HG03575 (cell line): ENCODE results near the gene LY86.
A peak's percentile ranks its signal among the peaks of the same experiment; 100 is the strongest.
"Not testable (repeated sequence)": the region's sequence is repeated elsewhere in the genome, so short reads cannot be mapped to it uniquely, and the experiment has no call there.

Experiments used
- ATAC-seq: cut with Tn5 transposase; IDR thresholded peaks from one replicate; pipeline ENCODE4 v1.9.1; 2021; ENCODE audit not compliant: unreplicated experiment, insufficient number of reproducible peaks, low FRiP score; ENCODE audit errors: extremely low read depth

LY86 gene

GRCh38 chr6:6592826-6593475 lies 4.4 kb downstream of the LY86 start:
- no peak for ATAC-seq

- ATAC-seq, result no peak
Measured at GRCh38 chr6:6593867-6594468, 5.4 kb downstream of the LY86 start.

DNA sequence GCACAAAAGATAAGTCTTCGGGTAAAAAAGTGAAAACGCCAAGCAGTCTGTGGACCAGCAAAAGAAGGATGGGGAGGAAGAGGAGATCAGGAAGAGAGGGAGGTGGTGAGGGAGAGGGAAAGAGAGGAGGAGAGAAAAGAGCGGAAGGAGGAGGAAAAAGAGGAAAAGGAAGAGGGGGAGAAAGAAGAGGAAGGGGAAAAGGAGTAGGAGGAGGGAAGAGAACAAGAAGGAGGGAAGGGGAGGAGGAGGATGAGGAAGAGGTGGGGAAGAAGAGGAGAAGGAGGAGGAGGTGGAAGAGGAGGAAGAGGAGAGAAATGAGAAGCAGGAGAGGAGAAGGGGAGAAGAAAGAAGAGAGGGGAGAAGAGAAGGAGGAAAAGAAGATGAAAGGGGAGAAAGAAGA lies 6.5 kb downstream of the LY86 start:
- ATAC-seq, result no peak

GRCh38 chr6:6595952-6596351 lies 7.4 kb downstream of the LY86 start:
- no peak for ATAC-seq

DNA sequence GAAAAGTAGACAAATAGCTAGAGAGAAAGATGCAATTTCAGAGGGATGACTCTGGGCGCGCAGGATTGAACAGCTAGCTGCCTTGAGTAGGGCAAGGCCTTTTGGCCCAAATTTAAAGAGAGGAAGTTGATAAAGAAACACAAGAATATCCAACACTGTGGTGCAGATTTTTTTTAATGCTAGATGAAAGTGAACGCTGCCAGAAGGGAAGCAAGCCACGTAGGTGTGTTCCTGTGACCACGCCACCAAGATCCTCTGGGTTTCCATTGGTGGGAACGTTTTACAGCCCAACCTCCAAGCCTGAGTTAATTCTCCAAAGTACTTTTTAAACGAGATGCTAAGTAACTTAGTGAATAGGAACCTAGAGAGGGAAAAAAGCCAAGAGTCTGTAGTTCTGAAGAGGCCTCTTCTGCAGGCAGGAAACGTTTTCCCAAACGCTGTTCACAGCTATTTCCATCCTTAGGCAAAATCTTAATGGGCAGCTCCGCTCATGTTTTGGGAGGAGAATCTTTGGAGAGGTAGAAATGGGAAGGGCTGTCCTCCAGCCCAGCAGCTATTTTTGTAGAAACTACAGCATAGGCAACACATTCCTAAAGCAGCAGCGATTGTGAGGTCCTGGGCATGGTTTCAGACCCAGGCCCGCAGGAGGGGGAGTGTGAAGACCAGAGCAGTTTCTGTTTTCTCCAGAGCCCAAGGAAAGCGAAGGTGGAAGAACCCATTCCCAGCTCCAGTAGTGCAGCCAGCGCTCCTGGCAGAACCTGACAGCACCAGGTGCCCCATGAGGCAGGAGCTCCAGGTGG lies 8.2 kb downstream of the LY86 start:
- no peak for ATAC-seq

- ATAC-seq, result no peak
Measured at GRCh38 chr6:6597682-6598081, 9.2 kb downstream of the LY86 start.

DNA sequence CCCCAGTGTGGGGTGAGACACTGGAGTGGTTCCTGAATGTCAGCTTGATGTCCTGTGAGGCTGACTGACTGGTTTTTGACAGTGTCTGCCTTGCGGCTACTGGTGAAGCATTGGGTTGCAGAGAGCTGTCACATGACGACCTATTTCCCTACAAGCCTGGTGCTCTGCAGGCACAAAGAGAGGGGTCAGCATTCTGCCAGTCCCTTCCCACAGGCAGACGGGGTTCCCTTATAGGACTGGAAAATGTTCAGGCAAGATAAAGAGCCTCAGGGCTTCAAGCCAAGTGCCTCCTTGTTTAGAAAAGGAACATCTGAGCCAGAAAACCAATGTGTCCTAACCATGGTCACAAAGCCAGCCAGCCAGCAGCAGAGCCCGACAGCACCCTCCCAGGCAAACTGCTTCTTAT lies 11.0 kb downstream of the LY86 start:
- ATAC-seq, result no peak

GRCh38 chr6:6600875-6601274 lies 12.4 kb downstream of the LY86 start:
- ATAC-seq, result no peak

DNA sequence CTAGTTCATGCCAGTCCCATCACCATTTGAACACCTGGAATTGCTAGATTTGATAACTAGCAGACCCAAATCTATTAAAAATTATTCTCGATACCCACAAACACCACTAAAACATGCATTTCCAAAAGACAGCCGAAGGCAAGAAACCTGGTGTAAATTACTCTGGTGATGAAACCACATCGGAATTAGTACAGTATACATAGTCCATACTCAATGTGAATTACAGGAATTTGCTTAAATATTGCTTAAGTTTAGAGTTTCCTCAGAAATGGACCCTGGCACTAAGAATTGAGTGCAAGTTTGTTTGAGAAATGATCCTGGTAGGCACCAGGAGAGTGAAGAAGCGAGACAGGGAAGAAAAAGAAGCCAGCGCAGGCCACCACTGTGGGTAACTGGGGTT lies 13.7 kb downstream of the LY86 start:
- ATAC-seq, result no peak

GRCh38 chr6:6603317-6603716 lies 14.8 kb downstream of the LY86 start:
- no peak for ATAC-seq

DNA sequence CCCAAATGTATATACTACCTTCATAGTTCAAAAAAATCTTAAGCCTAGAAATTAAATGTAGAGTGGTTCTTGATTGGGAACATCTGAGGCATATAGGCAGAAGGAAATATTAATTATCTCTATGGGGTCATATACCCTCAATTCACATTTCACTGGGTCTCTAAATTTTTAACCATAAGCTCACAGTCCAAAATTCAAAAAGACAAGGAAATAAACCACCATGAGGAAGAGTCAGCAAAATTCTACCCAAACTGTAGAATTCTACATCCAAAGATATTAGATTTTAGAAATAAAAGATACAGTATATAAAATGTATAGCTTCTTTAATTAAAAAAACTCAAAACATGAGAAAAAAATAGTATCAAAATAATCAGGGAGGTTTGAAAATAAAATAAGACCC lies 15.5 kb downstream of the LY86 start:
- ATAC-seq, result no peak

- ATAC-seq, result no peak
Measured at GRCh38 chr6:6604566-6604965, 16.0 kb downstream of the LY86 start.

- ATAC-seq, result no peak
Measured at GRCh38 chr6:6605873-6606272, 17.4 kb downstream of the LY86 start.

DNA sequence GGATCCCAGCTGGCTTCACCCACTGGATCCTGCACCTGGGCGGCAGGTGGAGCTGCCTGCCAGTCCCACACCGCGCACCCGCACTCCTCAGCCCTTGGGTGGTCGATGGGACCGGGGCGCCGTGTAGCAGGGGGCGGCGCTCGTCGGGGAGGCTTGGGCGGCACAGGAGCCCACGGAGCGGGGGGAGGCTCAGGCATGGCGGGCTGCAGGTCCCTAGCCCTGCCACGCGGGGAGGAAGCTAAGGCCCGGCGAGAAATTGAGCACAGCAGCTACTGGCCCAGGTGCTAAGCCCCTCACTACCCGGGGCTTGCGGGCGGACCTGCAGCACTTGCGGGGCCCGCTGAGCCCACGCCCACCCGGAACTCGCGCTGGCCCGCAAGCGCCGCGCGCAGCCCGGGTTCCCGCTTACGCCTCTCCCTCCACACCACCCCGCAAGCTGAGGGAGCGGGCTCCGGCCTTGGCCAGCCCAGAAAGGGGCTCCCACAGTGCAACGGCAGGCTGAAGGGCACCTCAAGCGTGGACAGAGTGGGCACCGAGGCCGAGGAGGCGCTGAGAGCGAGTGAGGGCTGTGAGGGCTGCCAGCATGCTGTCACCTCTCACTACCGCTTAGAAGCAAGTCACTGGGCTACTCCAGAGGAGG lies 18.0 kb downstream of the LY86 start:
- ATAC-seq, result not testable (repeated sequence)

DNA sequence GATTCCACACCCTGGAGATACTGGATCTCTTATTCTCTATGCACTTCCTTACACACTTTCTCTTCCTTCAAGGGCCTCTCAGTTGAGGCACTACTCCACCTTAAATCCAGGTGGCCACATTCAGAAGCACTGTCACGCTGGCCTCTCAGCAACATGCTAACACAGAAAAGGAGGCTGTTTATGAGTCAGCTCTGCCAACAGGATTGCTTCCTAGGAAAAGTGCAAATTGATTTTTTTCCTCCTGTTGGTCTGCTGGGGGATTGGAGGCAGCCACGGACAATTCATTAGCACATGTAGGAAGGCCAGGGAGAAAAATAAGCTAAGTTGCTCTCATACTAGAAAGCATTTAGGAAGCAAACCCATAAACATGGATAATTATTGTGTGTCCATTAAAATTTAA lies 20.9 kb downstream of the LY86 start:
- ATAC-seq, result no peak

- peak; percentile 76 for ATAC-seq
Measured at GRCh38 chr6:6610031-6610591, 21.6 kb downstream of the LY86 start.

GRCh38 chr6:6611486-6611885 lies 23.0 kb downstream of the LY86 start:
- no peak for ATAC-seq

- ATAC-seq, result no peak
Measured at GRCh38 chr6:6612308-6612707, 23.8 kb downstream of the LY86 start.

DNA sequence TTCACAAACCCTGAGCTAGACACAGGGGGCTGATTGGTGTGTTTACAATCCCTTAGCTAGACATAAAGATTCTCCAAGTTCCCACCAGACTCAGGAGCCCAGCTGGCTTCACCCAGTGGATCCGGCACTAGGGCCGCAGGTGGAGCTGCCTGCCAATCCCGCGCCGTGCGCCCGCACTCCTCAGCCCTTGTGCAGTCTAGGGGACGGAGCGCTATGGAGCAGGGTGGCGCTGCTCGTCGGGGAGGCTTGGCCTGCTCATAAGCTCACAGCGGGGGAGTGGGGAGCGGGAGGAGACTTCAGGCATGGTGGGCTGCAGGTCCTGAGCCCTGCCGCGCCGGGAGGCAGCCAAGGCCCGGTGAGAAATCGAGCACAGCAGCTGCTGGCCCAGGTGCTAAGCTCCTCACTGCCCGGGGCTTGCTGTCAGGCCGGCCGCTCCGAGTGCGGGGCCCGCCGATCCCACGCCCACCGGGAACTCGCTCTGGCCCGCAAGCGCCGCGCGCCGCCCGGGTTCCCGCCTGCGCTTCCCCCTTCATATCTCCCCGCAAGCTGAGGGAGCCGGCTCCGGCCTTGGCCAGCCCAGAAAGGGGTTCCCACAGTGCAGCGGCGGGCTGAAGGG lies 24.7 kb downstream of the LY86 start:
- not testable (repeated sequence) for ATAC-seq
